ENCODE results near the gene TTC21A. TPM values are rescaled to one million over a fixed set of nuclear protein-coding genes. Genes with fewer than 3 reads are reported as not detected.
"Not testable (repeated sequence)": the region's sequence is repeated elsewhere in the genome, so short reads cannot be mapped to it uniquely, and the experiment has no call there.

TTC21A gene
- 2.8 TPM for polyA plus RNA-seq (2012; ENCODE audit: insufficient read depth, insufficient read length)

GRCh38 chr3:39107388-39108199, at the start of gene TTC21A, which contains the start of gene GORASP1:
Gene TTC21A, plus strand, starts transcription at chr3:39107680. Its CDS starts 158 bp downstream, at chr3:39107838.
Gene GORASP1, minus strand, starts transcription at chr3:39107627. Its CDS starts 86 bp downstream, at chr3:39107541.
- peak; percentile 51 for DNase-seq (ENCODE audit: low read depth, low spot score)
- H3K4me3 ChIP-seq (ENCODE audit: low read length): peak within 1 kb of the TSS; percentile 83

GRCh38 chr3:39061228-39061627, 46.3 kb upstream of the TTC21A start:
- H3K4me3 ChIP-seq (ENCODE audit: low read length); DNase-seq (ENCODE audit: low read depth, low spot score): not testable (repeated sequence)

- DNase-seq (ENCODE audit: low read depth, low spot score): no peak
Measured at GRCh38 chr3:39062180-39062579, 45.3 kb upstream of the TTC21A start.

GRCh38 chr3:39063143-39063542, 44.3 kb upstream of the TTC21A start:
- no peak overlapping the region for H3K4me3 ChIP-seq (ENCODE audit: low read length)
- DNase-seq (ENCODE audit: low read depth, low spot score): no peak

More at GRCh38 chr3:39062180-39062579, 45.3 kb upstream of the TTC21A start:
- H3K4me3 ChIP-seq (ENCODE audit: low read length): no peak overlapping the region

- no peak for DNase-seq (ENCODE audit: low read depth, low spot score)
- no peak overlapping the region for H3K4me3 ChIP-seq (ENCODE audit: low read length)
Measured at GRCh38 chr3:39064646-39065045, 42.8 kb upstream of the TTC21A start.

- no peak overlapping the region for H3K4me3 ChIP-seq (ENCODE audit: low read length)
- DNase-seq (ENCODE audit: low read depth, low spot score): peak; percentile 31
Measured at GRCh38 chr3:39065197-39065596, 42.3 kb upstream of the TTC21A start.

GRCh38 chr3:39067286-39067685, 40.2 kb upstream of the TTC21A start:
- H3K4me3 ChIP-seq (ENCODE audit: low read length): no peak overlapping the region
- DNase-seq (ENCODE audit: low read depth, low spot score): no peak

GRCh38 chr3:39068556-39068955, 38.9 kb upstream of the TTC21A start:
- no peak for DNase-seq (ENCODE audit: low read depth, low spot score)
- H3K4me3 ChIP-seq (ENCODE audit: low read length): no peak overlapping the region

GRCh38 chr3:39075910-39076309, 31.6 kb upstream of the TTC21A start:
- no peak for DNase-seq (ENCODE audit: low read depth, low spot score)
- H3K4me3 ChIP-seq (ENCODE audit: low read length): no peak overlapping the region

GRCh38 chr3:39079530-39079929, 27.9 kb upstream of the TTC21A start:
- H3K4me3 ChIP-seq (ENCODE audit: low read length): no peak overlapping the region
- DNase-seq (ENCODE audit: low read depth, low spot score): no peak

GRCh38 chr3:39080026-39080425, 27.5 kb upstream of the TTC21A start:
- no peak for DNase-seq (ENCODE audit: low read depth, low spot score)

GRCh38 chr3:39082666-39083313, 24.7 kb upstream of the TTC21A start:
- DNase-seq (ENCODE audit: low read depth, low spot score): no peak
- H3K4me3 ChIP-seq (ENCODE audit: low read length): no peak overlapping the region

More at GRCh38 chr3:39080026-39080425, 27.5 kb upstream of the TTC21A start:
- H3K4me3 ChIP-seq (ENCODE audit: low read length): no peak overlapping the region

GRCh38 chr3:39086144-39086543, 21.3 kb upstream of the TTC21A start:
- no peak overlapping the region for H3K4me3 ChIP-seq (ENCODE audit: low read length)

GRCh38 chr3:39088456-39088855, 19.0 kb upstream of the TTC21A start:
- H3K4me3 ChIP-seq (ENCODE audit: low read length): no peak overlapping the region
- DNase-seq (ENCODE audit: low read depth, low spot score): no peak

More at GRCh38 chr3:39086144-39086543, 21.3 kb upstream of the TTC21A start:
- no peak for DNase-seq (ENCODE audit: low read depth, low spot score)

- no peak for DNase-seq (ENCODE audit: low read depth, low spot score)
- H3K4me3 ChIP-seq (ENCODE audit: low read length): no peak overlapping the region
Measured at GRCh38 chr3:39088889-39089288, 18.6 kb upstream of the TTC21A start.

- no peak for DNase-seq (ENCODE audit: low read depth, low spot score)
- no peak overlapping the region for H3K4me3 ChIP-seq (ENCODE audit: low read length)
Measured at GRCh38 chr3:39090922-39091321, 16.6 kb upstream of the TTC21A start.

GRCh38 chr3:39094851-39095677, 12.4 kb upstream of the TTC21A start:
- no peak for DNase-seq (ENCODE audit: low read depth, low spot score)
- no peak overlapping the region for H3K4me3 ChIP-seq (ENCODE audit: low read length)

GRCh38 chr3:39095778-39096177, 11.7 kb upstream of the TTC21A start:
- no peak overlapping the region for H3K4me3 ChIP-seq (ENCODE audit: low read length)
- DNase-seq (ENCODE audit: low read depth, low spot score): no peak

GRCh38 chr3:39096775-39097174, 10.7 kb upstream of the TTC21A start:
- no peak for DNase-seq (ENCODE audit: low read depth, low spot score)
- H3K4me3 ChIP-seq (ENCODE audit: low read length): no peak overlapping the region

All from Jurkat, Clone E6-1 (cell line).